Suppressor macrophage treated with lipopolysaccharide for 1 hour (primary cell): ENCODE results near the gene PSMD14.

Experiments
- DNase-seq, 3 donors: peaks; one replicate each; pipeline ENCODE4 v3.0.0-alpha.2; 2020 to 2022

PSMD14 gene

GRCh38 chr2:161420406-161421074 is 112.3 kb downstream of the PSMD14 start:
- no peak for DNase-seq

- no peak for DNase-seq
Observed at GRCh38 chr2:161421686-161422085, 113.5 kb downstream of the PSMD14 start.

GRCh38 chr2:161422816-161423403 is 114.7 kb downstream of the PSMD14 start:
- DNase-seq, result no peak

GRCh38 chr2:161423421-161424393 is 115.5 kb downstream of the PSMD14 start:
- peak; percentile 33 to 61 (median 46) for DNase-seq

- no peak for DNase-seq
Observed at GRCh38 chr2:161424394-161424769, 116.2 kb downstream of the PSMD14 start.

GRCh38 chr2:161424891-161425727 is 116.9 kb downstream of the PSMD14 start:
- DNase-seq, result no peak

GRCh38 chr2:161425728-161426454 is 117.7 kb downstream of the PSMD14 start:
- DNase-seq, result no peak

GRCh38 chr2:161426455-161426921 is 118.3 kb downstream of the PSMD14 start:
- peak in 2 of 3 donors; percentile 47 to 51 for DNase-seq

- peak; percentile 32 to 49 (median 41) for DNase-seq
Observed at GRCh38 chr2:161426922-161427663, 118.9 kb downstream of the PSMD14 start.

- DNase-seq, result no peak
Observed at GRCh38 chr2:161427664-161428587, 119.7 kb downstream of the PSMD14 start.

GRCh38 chr2:161430386-161430785 is 122.2 kb downstream of the PSMD14 start:
- DNase-seq, result no peak

- DNase-seq, result no peak
Observed at GRCh38 chr2:161432107-161432506, 123.9 kb downstream of the PSMD14 start.

GRCh38 chr2:161434118-161434517 is 125.9 kb downstream of the PSMD14 start:
- DNase-seq, result no peak

- DNase-seq, result peak in 1 of 3 donors; percentile 34
Observed at GRCh38 chr2:161436411-161436810, 128.2 kb downstream of the PSMD14 start.

- no peak for DNase-seq
Observed at GRCh38 chr2:161438598-161438997, 130.4 kb downstream of the PSMD14 start.

GRCh38 chr2:161445097-161445496 is 136.9 kb downstream of the PSMD14 start:
- no peak for DNase-seq

GRCh38 chr2:161448431-161448830 is 140.2 kb downstream of the PSMD14 start:
- no peak for DNase-seq
